SK-N-SH treated with all-trans-retinoic acid at 6 μM for 48 hours (cell line): ENCODE measurements around the gene SVIL.

Source experiments
- ATAC-seq: fragments of 200-7000 bp; cut with Tn5 transposase; 3 replicates; pipeline ENCODE4 v1.9.1; 2020; ENCODE audit warnings: mild to moderate bottlenecking, moderate library complexity
- ARNTL ChIP-seq: fragments of 450-650 bp; formaldehyde crosslinking; IDR thresholded peaks from 2 replicates; pipeline ENCODE4 v1.5.0; 2020; ENCODE audit warnings: low read depth, mild to moderate bottlenecking, moderate library complexity, borderline replicate concordance
- BACH2 ChIP-seq: fragments of 250-450 bp; sonication (Bioruptor Pico); IDR thresholded peaks from 2 replicates; pipeline ENCODE4 v1.9.0; 2021; ENCODE audit warnings: mild to moderate bottlenecking, borderline replicate concordance
- CREB5 ChIP-seq: fragments of 250-450 bp; sonication (Bioruptor Pico); IDR thresholded peaks from 2 replicates; pipeline ENCODE4 v1.5.1; 2020; ENCODE audit warnings: low read depth, mild to moderate bottlenecking, moderate library complexity
- CSDC2 ChIP-seq: fragments of 250-450 bp; sonication (Bioruptor Pico); IDR thresholded peaks from 2 replicates; pipeline ENCODE4 v1.5.0; 2020; ENCODE audit warnings: mild to moderate bottlenecking, moderate library complexity
- CSRNP3 ChIP-seq: fragments of 250-450 bp; sonication (Bioruptor Pico); IDR thresholded peaks from 2 replicates; pipeline ENCODE4 v1.5.1; 2021; ENCODE audit warnings: mild to moderate bottlenecking, moderate library complexity
- ESRRG ChIP-seq: fragments of 250-450 bp; sonication (Bioruptor Pico); IDR thresholded peaks from 2 replicates; pipeline ENCODE4 v1.6.1; 2021; ENCODE audit warnings: mild to moderate bottlenecking
- GLIS3 ChIP-seq: fragments of 250-450 bp; sonication (Bioruptor Pico); IDR thresholded peaks from 2 replicates; pipeline ENCODE4 v1.5.0; 2020; ENCODE audit warnings: mild to moderate bottlenecking, moderate library complexity
- ISL1 ChIP-seq: fragments of 250-450 bp; sonication (Bioruptor Pico); IDR thresholded peaks from 2 replicates; pipeline ENCODE4 v2.1.2; 2022; ENCODE audit warnings: mild to moderate bottlenecking, moderate library complexity
- OSR1 ChIP-seq: fragments of 250-450 bp; sonication (Bioruptor Pico); IDR thresholded peaks from 2 replicates; pipeline ENCODE4 v1.8.0; 2022; ENCODE audit warnings: moderate library complexity, mild to moderate bottlenecking, inconsistent platforms
- POU6F1 ChIP-seq: fragments of 250-450 bp; sonication (Bioruptor Pico); IDR thresholded peaks from 2 replicates; pipeline ENCODE4 v1.8.0; 2021; ENCODE audit warnings: low read depth, mild to moderate bottlenecking, moderate library complexity, borderline replicate concordance
- PPARA ChIP-seq: fragments of 250-450 bp; sonication (Bioruptor Pico); IDR thresholded peaks from 2 replicates; pipeline ENCODE4 v1.5.0; 2020; ENCODE audit warnings: mild to moderate bottlenecking, borderline replicate concordance
- SNAI2 ChIP-seq: fragments of 250-450 bp; sonication (Bioruptor Pico); IDR thresholded peaks from 2 replicates; pipeline ENCODE4 v1.5.0; 2020; ENCODE audit warnings: mild to moderate bottlenecking, moderate library complexity
- TCF4 ChIP-seq: fragments of 250-450 bp; sonication (Bioruptor Pico); IDR thresholded peaks from 2 replicates; pipeline ENCODE4 v1.8.0; 2021; ENCODE audit warnings: mild to moderate bottlenecking, moderate library complexity, borderline replicate concordance
- TOX ChIP-seq: fragments of 250-450 bp; sonication (Bioruptor Pico); IDR thresholded peaks from 2 replicates; pipeline ENCODE4 v1.8.0; 2021; ENCODE audit warnings: mild to moderate bottlenecking, moderate library complexity, borderline replicate concordance
- ZC3H10 ChIP-seq: fragments of 250-450 bp; sonication (Bioruptor Pico); IDR thresholded peaks from 2 replicates; pipeline ENCODE4 v1.5.1; 2021; ENCODE audit warnings: mild to moderate bottlenecking, moderate library complexity
- ZFP3 ChIP-seq: fragments of 250-450 bp; sonication (Bioruptor Pico); IDR thresholded peaks from 2 replicates; pipeline ENCODE4 v1.5.0; 2020; ENCODE audit warnings: mild to moderate bottlenecking, moderate library complexity
- ZNF70 ChIP-seq: fragments of 450-650 bp; formaldehyde crosslinking; IDR thresholded peaks from 2 replicates; pipeline ENCODE4 v1.5.0; 2020; ENCODE audit warnings: mild to moderate bottlenecking, moderate library complexity
- ZNF8 ChIP-seq: fragments of 450-650 bp; formaldehyde crosslinking; IDR thresholded peaks from 2 replicates; pipeline ENCODE4 v1.5.0; 2020; ENCODE audit warnings: mild to moderate bottlenecking, moderate library complexity
- TF ChIP-seq, protein P1 (sequence below): fragments of 250-450 bp; sonication (Bioruptor Pico); IDR thresholded peaks from 2 replicates; pipeline ENCODE4 v1.8.0; 2020; ENCODE audit warnings: mild to moderate bottlenecking, moderate library complexity, borderline replicate concordance
- TF ChIP-seq, protein P2 (sequence below): fragments of 250-450 bp; sonication (Bioruptor Pico); IDR thresholded peaks from 2 replicates; pipeline ENCODE4 v1.5.0; 2020; ENCODE audit warnings: mild to moderate bottlenecking, moderate library complexity

Gene SVIL

GRCh38 chr10:29448125-29448524, 186.6 kb downstream of the SVIL start:
- TF ChIP-seq CREB5 (CRISPR knock-in tag) (no peak), TCF4 (CRISPR knock-in tag) (no peak), ESRRG (CRISPR knock-in tag) (no peak), ZNF70 (CRISPR knock-in tag) (no peak), PPARA (CRISPR knock-in tag) (no peak), SNAI2 (no peak), BACH2 (CRISPR knock-in tag) (no peak), CSDC2 (no peak), TOX (CRISPR knock-in tag) (no peak), OSR1 (CRISPR knock-in tag) (no peak)
- TF ChIP-seq, protein P1, sequence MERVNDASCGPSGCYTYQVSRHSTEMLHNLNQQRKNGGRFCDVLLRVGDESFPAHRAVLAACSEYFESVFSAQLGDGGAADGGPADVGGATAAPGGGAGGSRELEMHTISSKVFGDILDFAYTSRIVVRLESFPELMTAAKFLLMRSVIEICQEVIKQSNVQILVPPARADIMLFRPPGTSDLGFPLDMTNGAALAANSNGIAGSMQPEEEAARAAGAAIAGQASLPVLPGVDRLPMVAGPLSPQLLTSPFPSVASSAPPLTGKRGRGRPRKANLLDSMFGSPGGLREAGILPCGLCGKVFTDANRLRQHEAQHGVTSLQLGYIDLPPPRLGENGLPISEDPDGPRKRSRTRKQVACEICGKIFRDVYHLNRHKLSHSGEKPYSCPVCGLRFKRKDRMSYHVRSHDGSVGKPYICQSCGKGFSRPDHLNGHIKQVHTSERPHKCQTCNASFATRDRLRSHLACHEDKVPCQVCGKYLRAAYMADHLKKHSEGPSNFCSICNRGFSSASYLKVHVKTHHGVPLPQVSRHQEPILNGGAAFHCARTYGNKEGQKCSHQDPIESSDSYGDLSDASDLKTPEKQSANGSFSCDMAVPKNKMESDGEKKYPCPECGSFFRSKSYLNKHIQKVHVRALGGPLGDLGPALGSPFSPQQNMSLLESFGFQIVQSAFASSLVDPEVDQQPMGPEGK: no peak
- no peak for ATAC-seq

DNA sequence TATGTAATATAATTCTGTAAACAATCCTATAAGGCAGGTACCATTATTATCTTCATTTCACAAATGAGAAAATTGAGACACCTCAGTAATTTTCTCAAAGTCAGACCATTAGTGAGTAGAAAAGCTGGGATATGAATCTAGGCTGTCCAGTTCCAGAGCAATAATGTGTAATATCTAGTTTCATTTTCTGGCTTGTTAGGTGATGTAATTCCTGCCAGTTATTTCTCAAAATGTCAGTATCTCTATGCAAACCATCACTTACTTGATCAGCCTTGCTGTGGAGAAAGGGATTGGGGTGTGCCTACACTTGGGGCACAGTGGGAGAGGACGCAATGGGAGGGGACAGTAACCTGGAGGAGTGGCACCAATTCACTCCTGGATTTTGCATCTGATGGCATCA, 188.4 kb downstream of the SVIL start:
- ATAC-seq: no peak

More for the DNA sequence above, 188.4 kb downstream of the SVIL start:
- TF ChIP-seq GLIS3: no peak
- TF ChIP-seq PPARA (CRISPR knock-in tag): no peak
- TF ChIP-seq ZNF8 (CRISPR knock-in tag): no peak
- TF ChIP-seq ARNTL (CRISPR knock-in tag): no peak
- no peak for TF ChIP-seq ESRRG (CRISPR knock-in tag)
- TF ChIP-seq ZC3H10 (CRISPR knock-in tag): no peak
- TF ChIP-seq, protein P2, sequence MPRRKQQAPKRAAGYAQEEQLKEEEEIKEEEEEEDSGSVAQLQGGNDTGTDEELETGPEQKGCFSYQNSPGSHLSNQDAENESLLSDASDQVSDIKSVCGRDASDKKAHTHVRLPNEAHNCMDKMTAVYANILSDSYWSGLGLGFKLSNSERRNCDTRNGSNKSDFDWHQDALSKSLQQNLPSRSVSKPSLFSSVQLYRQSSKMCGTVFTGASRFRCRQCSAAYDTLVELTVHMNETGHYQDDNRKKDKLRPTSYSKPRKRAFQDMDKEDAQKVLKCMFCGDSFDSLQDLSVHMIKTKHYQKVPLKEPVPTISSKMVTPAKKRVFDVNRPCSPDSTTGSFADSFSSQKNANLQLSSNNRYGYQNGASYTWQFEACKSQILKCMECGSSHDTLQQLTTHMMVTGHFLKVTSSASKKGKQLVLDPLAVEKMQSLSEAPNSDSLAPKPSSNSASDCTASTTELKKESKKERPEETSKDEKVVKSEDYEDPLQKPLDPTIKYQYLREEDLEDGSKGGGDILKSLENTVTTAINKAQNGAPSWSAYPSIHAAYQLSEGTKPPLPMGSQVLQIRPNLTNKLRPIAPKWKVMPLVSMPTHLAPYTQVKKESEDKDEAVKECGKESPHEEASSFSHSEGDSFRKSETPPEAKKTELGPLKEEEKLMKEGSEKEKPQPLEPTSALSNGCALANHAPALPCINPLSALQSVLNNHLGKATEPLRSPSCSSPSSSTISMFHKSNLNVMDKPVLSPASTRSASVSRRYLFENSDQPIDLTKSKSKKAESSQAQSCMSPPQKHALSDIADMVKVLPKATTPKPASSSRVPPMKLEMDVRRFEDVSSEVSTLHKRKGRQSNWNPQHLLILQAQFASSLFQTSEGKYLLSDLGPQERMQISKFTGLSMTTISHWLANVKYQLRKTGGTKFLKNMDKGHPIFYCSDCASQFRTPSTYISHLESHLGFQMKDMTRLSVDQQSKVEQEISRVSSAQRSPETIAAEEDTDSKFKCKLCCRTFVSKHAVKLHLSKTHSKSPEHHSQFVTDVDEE (CRISPR knock-in tag): no peak
- TF ChIP-seq CREB5 (CRISPR knock-in tag): no peak
- no peak for TF ChIP-seq ZNF70 (CRISPR knock-in tag)
- no peak for TF ChIP-seq ZFP3 (CRISPR knock-in tag)
- no peak for TF ChIP-seq TCF4 (CRISPR knock-in tag)
- no peak for TF ChIP-seq TOX (CRISPR knock-in tag)
- TF ChIP-seq, protein P1: no peak
- no peak for TF ChIP-seq SNAI2
- no peak for TF ChIP-seq ISL1 (CRISPR knock-in tag)
- no peak for TF ChIP-seq OSR1 (CRISPR knock-in tag)
- no peak for TF ChIP-seq CSDC2
- no peak for TF ChIP-seq CSRNP3 (CRISPR knock-in tag)
- TF ChIP-seq POU6F1 (CRISPR knock-in tag): no peak
